Measurements from ENCODE around the gene LRRC1. TPM values are rescaled to one million over a fixed set of nuclear protein-coding genes. Genes with fewer than 3 reads are reported as not detected.

Gene LRRC1
- total RNA-seq, 1 experiment from 2014 or later: 10.3 TPM

DNA sequence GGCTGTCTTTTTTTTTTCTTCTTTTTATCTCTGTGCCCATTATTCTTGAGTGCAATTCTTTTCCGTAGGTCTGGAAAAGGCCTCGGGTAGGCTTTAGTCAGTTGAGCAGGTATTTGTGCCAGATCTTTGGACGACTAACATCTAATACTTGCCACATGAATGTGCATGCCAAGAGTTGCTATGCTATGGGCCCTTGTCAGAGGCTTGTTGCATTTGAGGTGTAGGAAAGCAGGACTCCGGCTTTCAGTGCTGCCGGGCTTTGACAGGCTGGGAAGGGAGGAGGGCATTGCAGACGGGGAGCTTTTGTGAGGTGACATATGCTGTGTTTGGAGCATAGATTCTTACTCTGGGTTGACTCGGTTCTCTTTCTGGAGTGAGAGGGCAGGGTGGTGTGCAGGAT, 10.2 kb downstream of the LRRC1 start:
- H3K4me3 Mint-ChIP-seq: no peak overlapping the region

More for the DNA sequence above, 10.2 kb downstream of the LRRC1 start:
- H4K91ac ChIP-seq (ENCODE audit: insufficient read length, low read depth, low read length): no peak overlapping the region
- H2BK12ac ChIP-seq (ENCODE audit: insufficient read length, low read depth, low read length): no peak overlapping the region
- no peak overlapping the region for H3K4ac ChIP-seq (ENCODE audit: low read depth, low read length)
- no peak overlapping the region for H3K23ac ChIP-seq (ENCODE audit: insufficient read length, low read depth, low read length)
- DNase-seq: no peak
- H2BK5ac ChIP-seq (ENCODE audit: insufficient read length, low read length): no peak overlapping the region
- H3K14ac ChIP-seq (ENCODE audit: insufficient read depth, low read length): no peak overlapping the region
- H3T11ph ChIP-seq (ENCODE audit: low read length): no peak overlapping the region
- no peaks in the 10 kb centered on the region for H3K9me3 ChIP-seq (ENCODE audit: control insufficient read depth, low read depth, low read length)
- H4K8ac ChIP-seq (replicated peaks; ENCODE audit: insufficient read length, low read depth, low read length): no peak overlapping the region
- TF ChIP-seq, protein P1, sequence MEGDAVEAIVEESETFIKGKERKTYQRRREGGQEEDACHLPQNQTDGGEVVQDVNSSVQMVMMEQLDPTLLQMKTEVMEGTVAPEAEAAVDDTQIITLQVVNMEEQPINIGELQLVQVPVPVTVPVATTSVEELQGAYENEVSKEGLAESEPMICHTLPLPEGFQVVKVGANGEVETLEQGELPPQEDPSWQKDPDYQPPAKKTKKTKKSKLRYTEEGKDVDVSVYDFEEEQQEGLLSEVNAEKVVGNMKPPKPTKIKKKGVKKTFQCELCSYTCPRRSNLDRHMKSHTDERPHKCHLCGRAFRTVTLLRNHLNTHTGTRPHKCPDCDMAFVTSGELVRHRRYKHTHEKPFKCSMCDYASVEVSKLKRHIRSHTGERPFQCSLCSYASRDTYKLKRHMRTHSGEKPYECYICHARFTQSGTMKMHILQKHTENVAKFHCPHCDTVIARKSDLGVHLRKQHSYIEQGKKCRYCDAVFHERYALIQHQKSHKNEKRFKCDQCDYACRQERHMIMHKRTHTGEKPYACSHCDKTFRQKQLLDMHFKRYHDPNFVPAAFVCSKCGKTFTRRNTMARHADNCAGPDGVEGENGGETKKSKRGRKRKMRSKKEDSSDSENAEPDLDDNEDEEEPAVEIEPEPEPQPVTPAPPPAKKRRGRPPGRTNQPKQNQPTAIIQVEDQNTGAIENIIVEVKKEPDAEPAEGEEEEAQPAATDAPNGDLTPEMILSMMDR (conservative IDR thresholded peaks at IDR 0.05): no peak
- no peaks in the 10 kb centered on the region for H4K20me1 ChIP-seq (ENCODE audit: control insufficient read depth, insufficient read depth, insufficient read length)
- H2BK20ac ChIP-seq (ENCODE audit: low read depth, low read length, poor library complexity, severe bottlenecking): no peak overlapping the region
- H3K23me2 ChIP-seq (ENCODE audit: insufficient read length, low read depth, low read length, poor library complexity, severe bottlenecking): no peaks in the 10 kb centered on the region
- no peak overlapping the region for H2AK5ac ChIP-seq (ENCODE audit: insufficient read length, low read length)
- no peak overlapping the region for H3K4me2 ChIP-seq (ENCODE audit: insufficient read depth, insufficient read length, low read length)
- no peaks in the 10 kb centered on the region for H3K79me1 ChIP-seq (ENCODE audit: insufficient read depth, low read depth, low read length, poor library complexity, severe bottlenecking)
- peaks cover 2% of the 10 kb centered on the region; the same call in 1 of the 2 replicates for H3K4me1 ChIP-seq (ENCODE audit: insufficient read depth, low read length)
- H3K79me2 ChIP-seq (ENCODE audit: insufficient read depth, low read length): peaks cover 3% of the 10 kb centered on the region; the same call in 1 of the 2 replicates
- no peaks in the 10 kb centered on the region for H3K36me3 Mint-ChIP-seq (ENCODE audit: insufficient read depth in 1 of 3, low read depth in 3 of 3)
- H3K56ac ChIP-seq (ENCODE audit: insufficient read length, low read depth, low read length): no peak overlapping the region
- H4K5ac ChIP-seq (ENCODE audit: insufficient read length, low read depth, low read length): no peak overlapping the region
- H3K27me3 ChIP-seq (ENCODE audit: insufficient read depth, low read length): no peaks in the 10 kb centered on the region
- no peak overlapping the region for H2AFZ ChIP-seq (ENCODE audit: low read length)
- WGBS (ENCODE audit: extremely low coverage, insufficient read length, low lambda C conversion rate): no CpG with 5 or more reads among the region's 7 CpGs
- no peak overlapping the region; a peak in 1 of 7 replicates for H3K27ac Mint-ChIP-seq
- H2BK15ac ChIP-seq (ENCODE audit: low read depth, low read length): no peak overlapping the region
- no peaks in the 10 kb centered on the region for H3K9me3 Mint-ChIP-seq
- peaks cover 21 to 24% of the 10 kb centered on the region in 2 experiments for H3K4me1 Mint-ChIP-seq
- H3K9ac ChIP-seq (ENCODE audit: extremely low read depth, insufficient read length, low read length): no peak overlapping the region
- H3K27me3 Mint-ChIP-seq (ENCODE audit: low read depth): no peaks in the 10 kb centered on the region
- H3K27ac ChIP-seq (ENCODE audit: insufficient read length, low read depth, low read length): no peak overlapping the region
- no peak overlapping the region for H2BK120ac ChIP-seq (ENCODE audit: low read depth, low read length, poor library complexity, severe bottlenecking)
- H3K18ac ChIP-seq (ENCODE audit: insufficient read length, low read depth, low read length): no peak overlapping the region

Measured in H9 (cell line).